Kasumi-1 (cell line): Measurements from ENCODE around the gene ASAP2.

ENCODE experiments used
- DNase-seq, 2 experiments: peaks; one replicate each; lab custom pipeline; 2025; lab: John Stamatoyannopoulos, UW

ASAP2 gene

GRCh38 chr2:9275399-9275798 is 68.8 kb downstream of the ASAP2 start:
- DNase-seq, result no peak

- no peak for DNase-seq
These were observed 69.5 kb downstream of the ASAP2 start for GRCh38 chr2:9276074-9276473.

DNA sequence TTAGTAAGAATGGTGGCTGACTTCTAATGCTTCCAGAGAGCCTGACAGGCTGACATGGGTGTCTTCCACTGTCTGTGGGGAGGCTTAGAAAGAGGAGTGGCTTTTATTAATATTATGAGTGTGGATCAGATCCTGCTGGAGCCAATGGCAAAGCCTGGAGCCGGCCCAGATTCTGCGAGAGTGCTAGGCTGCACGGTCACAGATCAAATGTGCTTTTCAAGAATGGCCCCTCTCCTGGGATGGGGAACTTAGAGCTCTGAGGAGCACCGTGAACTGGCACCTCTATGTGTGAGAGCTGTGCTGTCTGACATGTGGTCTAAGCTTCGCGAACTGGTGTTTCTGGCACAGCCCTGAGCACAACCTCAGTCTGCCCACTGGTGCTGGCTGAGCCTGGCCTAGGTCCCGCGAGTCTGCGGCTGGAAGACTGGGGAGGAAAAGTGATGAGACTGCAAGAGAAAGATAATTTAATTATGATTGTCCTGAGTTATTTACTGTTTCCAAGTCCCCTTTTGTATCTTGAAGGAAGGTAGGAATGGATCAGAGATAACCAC is 70.4 kb downstream of the ASAP2 start:
- DNase-seq, result no peak

DNA sequence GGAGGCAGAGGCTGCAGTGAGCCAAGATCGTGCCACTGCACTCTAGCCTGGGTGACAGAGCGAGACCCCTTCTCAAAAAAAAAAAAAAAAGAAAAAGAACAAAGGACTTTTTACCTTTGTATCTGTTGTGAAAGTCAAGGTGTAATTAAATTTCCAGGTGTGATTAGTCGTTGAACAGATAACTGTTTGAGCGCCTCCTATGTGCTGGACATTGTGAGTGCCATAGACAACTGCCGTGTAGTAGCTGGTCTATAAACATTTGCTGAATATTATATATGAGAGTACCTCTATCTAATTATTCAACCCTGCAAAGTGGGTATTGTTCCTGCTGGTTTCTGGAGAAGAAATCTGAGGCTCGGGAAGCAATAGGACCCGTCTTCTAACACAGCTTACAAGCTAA is 71.8 kb downstream of the ASAP2 start:
- no peak for DNase-seq

DNA sequence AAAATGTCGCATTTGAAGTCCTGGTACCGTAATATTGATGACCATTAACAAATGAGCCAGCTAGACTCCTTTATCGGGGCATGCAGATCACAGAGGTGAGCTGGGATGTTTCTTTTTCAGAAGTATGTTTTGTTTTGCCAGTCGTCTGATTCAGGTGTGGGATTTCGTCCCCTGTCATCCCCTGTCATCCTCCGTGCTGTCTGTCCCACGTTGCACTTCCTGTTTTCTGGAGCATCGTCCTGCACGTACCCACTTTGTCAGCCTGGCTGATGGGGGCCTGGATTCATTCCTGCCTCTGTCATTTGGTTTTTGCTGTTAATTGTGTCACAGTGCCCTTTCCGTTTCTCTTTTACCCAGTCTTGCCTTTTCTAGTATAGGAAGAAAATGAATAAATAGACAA is 72.8 kb downstream of the ASAP2 start:
- DNase-seq, result no peak

DNA sequence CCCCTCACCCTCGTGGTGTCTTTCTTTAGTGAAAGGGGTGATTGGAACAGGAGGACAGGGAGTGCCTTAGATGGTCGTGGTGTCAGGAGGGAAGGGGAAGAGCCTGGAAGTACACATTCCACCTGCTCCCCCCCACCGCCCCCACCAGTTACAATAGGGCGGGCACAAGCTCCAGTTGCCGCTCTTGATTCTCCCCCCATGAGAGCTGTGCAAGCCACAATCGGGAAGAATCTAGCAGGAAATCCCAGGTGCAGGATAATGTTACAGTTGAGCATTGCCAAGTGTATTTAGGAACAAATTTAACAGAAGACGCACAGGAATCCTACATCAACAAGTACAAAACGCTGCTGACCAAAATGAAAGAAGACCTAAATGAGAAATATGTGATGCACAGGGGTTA is 73.6 kb downstream of the ASAP2 start:
- no peak for DNase-seq

- DNase-seq, result no peak
These were observed 74.5 kb downstream of the ASAP2 start for GRCh38 chr2:9281145-9281544.

- no peak for DNase-seq
These were observed 75.8 kb downstream of the ASAP2 start for GRCh38 chr2:9282128-9283112.

DNA sequence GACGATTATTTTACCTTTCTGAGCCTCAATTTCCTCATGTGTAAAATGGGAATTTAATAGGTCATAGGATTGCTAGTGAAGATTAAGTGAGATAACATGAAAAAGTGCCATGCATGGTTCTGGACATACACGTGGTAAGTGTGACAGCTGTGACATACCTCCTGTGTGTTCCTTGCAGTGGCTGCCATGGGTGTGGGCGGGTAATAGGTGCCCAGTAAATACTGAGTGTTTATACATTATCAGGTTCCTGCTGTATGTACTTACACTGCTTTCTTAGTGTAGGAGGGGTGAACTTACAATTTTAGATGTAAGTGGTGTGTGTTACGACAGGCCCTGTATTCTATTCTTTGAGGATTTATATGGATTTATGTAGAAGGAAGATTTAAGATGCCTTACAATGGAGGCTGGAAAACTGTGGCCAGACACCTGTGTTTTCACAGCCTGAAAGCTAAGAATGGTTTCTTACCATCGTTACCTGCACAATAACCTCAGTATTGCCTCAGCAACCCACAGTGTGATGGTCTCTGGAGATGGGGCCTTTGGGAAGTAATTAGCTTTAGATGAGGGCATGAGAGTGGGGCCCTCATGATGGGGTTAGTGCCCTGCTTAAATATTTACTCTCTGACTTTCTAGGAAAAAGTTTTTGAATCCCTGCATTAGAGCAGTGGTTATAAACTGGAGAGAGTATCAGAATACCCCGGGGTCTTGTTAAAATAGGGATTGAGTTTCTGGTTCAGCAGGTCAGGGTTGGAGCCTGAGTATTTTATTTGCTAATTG is 78.1 kb downstream of the ASAP2 start:
- no peak for DNase-seq

DNA sequence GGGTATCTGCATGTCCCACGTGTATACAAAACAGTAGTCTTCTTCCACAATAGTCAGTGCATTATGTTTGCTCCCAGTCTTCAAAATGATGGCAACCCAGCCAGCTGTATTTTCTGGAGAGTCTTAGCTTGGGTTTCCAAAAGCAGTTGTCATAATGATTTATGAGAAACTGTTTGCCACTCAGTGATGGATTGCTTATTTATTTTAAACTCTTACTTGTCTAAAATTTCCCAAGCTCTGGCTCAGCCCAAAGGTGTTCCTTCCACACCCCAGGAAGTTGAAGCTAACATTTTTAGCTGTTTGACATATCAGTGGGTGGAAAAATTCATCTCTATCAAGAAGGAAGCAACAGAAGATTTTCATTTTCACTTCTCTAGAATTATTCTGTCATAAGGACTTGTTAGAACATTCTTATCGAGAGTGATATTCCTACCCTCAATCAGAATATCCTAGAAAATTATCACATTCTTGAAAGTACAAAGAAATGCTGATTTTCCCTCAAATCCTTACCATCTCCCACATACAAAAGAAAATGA is 78.8 kb downstream of the ASAP2 start:
- DNase-seq, result no peak

DNA sequence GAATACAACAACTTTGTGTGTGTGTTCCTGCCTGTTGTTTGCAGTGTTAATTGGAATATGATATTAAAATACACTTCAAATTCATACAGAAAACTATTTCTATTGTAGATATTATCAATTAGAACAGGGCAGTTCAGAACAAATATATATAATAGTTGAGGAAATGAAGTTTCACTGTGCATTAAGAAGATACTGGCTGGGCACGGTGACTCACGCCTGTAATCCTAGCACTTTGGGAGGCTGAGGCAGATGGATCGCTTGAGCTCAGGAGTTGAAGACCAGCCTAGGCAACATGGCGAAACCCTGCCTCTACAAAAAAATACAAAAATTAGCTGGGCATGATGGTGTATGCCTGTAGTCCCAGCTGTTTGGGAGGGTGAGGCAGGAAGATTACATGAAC is 79.3 kb downstream of the ASAP2 start:
- no peak for DNase-seq

DNA sequence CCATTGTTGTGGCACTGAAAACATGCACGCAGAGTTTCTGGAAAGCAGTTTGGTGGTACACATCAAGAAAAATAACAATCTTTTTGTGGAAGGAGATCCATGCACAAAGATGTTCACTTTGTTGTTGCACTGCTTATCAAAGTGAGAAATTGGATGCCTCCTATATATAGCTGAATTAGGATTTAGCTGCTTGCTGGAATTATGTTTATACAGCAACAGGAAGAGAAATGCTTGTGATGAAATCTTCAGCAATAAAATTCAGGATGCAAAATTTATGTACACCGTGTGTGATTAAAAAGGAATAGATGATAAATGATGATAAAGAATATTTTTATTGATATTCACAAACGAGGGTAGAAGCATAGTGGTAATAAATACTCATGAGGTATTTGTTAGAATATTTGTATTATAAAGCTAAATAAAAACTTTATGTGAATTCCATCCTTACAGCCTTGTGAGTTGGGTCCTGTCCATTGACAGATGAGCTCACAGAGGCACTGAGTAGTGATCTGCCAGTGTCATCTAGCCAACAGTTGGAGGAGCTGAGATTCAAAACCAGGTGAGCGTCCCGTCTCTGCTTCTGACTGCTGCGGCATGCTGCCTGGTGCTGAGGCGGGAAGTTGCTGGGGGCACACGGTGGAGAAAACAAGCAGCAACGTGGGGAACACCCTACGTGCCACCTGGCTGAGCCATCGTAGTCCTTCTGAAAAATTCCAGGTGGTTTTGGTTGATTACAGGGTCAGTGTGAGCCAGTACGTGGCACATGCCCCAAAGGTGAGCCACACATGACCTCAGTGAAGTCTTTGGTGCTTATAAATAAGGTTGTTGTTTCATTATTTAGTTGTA is 80.2 kb downstream of the ASAP2 start:
- no peak for DNase-seq

DNA sequence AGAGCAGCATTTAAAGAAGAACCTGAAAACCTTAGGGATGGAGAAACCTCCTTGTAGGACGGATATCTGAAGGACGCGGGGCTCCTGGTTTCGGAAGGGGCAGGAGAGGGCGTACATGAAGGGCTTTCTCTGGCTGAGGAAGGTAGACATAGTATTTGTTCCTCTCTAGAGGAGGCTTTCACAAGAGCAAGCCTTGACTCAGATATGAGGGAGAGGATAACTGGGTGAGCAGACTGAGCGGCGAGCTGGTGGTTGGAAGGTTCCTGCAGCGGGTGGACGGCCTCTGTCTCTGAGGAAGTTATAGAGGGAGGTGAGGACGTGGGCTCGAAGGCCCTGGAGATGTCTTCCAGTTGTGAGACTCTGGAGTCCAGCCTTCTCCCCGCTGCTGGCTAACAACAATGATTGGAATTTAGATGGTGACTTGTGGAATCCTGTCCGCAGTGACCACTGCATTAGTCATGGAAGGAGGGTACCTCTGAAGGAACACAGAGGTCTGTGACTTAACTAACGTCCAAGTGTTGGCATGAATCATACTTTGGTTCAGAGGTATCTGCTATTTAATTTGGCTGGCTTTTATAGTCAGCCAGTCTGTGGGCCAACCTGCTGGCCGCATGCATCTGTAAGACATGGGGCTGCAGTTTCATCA is 80.9 kb downstream of the ASAP2 start:
- no peak for DNase-seq

- no peak for DNase-seq
These were observed 81.6 kb downstream of the ASAP2 start for GRCh38 chr2:9288233-9288632.

GRCh38 chr2:9288681-9289338 is 82.2 kb downstream of the ASAP2 start:
- DNase-seq, result no peak

GRCh38 chr2:9291331-9291730 is 84.7 kb downstream of the ASAP2 start:
- DNase-seq, result no peak

DNA sequence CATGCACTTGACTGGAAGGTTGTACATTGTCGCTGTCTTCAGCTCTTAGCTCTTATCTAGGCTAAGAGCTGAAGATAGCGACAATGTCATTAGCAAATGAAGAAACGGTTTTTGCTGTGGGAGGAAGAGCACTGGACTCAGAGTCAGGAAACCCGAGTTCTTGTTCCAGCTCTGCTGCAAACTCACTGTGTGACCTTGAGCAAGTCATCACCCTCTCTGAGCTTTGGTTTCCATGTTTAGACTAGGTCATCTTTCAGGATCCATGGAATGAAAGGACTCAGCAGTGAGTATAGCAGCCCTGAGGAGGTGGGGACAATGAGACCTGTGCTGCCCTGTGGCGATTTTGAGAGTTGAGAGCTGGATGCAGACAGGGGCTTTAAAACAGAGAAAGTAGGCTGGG is 85.3 kb downstream of the ASAP2 start:
- no peak for DNase-seq

GRCh38 chr2:9292426-9292825 is 85.8 kb downstream of the ASAP2 start:
- DNase-seq, result no peak

- no peak for DNase-seq
These were observed 88.2 kb downstream of the ASAP2 start for GRCh38 chr2:9294764-9295163.

- DNase-seq, result no peak
These were observed 89.9 kb downstream of the ASAP2 start for GRCh38 chr2:9296559-9296958.

DNA sequence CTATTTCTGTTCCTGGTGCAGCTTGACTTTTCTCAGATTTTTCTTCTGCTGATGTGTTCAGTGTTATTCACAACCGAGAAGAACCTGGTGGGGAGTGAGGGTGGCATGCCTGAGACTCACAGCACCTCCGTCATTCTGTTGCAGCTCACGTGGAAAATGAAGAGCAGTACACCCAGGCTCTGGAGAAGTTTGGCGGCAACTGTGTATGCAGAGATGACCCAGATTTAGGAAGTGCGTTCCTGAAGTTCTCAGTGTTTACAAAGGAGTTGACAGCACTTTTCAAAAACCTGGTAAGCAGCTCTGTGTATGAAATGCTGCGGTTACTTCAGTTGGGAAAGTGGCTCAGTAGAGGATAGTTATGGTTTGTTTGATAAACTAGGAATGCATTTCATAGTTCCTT is 90.5 kb downstream of the ASAP2 start:
- DNase-seq, result no peak
